Measurements from ENCODE around the gene PIPOX.

Gene PIPOX

DNA sequence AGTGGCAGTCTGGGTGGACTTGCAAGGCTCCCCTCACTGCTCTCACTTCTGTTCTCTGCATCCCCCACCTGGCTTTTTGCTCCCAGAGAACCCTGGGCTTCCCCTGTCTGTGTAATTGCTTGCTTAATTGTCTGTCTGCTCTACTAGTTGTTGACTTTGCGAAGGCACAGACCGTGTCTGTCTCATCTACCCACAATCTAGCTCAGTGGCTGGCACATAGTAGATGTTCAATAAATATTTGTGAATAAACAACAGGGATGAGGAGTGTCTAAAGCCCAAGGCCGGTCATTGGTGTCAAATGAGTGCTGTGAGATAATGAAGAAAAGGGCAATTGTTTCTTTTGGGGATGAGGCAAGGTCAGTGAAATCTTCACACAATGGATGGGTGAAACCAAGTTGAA, 34.4 kb upstream of the PIPOX start:
- TF ChIP-seq, protein P1, sequence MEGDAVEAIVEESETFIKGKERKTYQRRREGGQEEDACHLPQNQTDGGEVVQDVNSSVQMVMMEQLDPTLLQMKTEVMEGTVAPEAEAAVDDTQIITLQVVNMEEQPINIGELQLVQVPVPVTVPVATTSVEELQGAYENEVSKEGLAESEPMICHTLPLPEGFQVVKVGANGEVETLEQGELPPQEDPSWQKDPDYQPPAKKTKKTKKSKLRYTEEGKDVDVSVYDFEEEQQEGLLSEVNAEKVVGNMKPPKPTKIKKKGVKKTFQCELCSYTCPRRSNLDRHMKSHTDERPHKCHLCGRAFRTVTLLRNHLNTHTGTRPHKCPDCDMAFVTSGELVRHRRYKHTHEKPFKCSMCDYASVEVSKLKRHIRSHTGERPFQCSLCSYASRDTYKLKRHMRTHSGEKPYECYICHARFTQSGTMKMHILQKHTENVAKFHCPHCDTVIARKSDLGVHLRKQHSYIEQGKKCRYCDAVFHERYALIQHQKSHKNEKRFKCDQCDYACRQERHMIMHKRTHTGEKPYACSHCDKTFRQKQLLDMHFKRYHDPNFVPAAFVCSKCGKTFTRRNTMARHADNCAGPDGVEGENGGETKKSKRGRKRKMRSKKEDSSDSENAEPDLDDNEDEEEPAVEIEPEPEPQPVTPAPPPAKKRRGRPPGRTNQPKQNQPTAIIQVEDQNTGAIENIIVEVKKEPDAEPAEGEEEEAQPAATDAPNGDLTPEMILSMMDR (IDR thresholded peaks at IDR 0.05; ENCODE audit: low read depth, low read length), result no peak
- no peak for DNase-seq (ENCODE audit: low read depth in 2 of 2)
- no peak overlapping the region for H3K4me3 ChIP-seq (replicated peaks in 1 of 2; ENCODE audit: low read depth in 2 of 2, low read length in 2 of 2)

DNA sequence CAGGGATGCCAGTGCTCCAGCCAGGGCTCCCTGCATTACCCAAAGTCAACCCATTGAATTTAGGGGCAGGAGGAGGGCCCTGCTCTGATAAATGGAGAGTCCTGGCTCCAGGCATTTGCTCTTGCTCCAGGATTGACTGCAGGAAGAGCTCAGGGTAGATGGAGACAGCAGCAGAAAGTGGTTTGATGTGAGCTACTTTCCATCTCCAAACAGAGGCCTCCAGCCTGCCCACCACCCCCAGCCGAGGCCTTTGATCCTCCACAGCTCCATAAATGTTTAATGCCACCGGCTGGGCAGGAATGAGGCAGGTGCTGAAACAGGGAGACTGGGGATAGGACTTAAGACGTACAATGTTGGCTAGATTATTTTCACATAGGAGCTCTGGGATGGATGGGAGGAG, 32.8 kb upstream of the PIPOX start:
- DNase-seq (ENCODE audit: low read depth in 2 of 2), result no peak
- TF ChIP-seq, protein P1 (IDR thresholded peaks at IDR 0.05; ENCODE audit: low read depth, low read length), result no peak
- no peak overlapping the region for H3K4me3 ChIP-seq (replicated peaks in 1 of 2; ENCODE audit: low read depth in 2 of 2, low read length in 2 of 2)

DNA sequence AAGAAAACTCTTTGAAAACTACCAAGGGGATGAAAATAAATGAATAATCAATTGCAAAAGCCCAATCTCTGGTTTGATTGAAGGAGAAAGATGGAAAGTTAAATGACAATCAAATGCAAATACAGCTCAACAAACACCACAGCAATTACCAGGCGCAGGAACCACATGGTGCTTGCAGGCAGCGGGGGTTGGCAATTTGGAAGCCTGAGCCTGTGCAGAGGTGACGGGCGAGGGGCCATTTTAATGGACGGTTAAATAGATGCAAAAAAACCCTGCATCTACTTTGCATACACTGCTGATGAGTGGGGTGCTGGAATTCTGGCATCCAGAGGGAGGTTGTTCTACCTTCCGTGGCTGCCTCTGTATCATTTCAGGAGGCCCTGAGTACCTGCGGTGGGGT, 32.4 kb upstream of the PIPOX start:
- H3K4me3 ChIP-seq (replicated peaks in 1 of 2; ENCODE audit: low read depth in 2 of 2, low read length in 2 of 2), result no peak overlapping the region
- no peak for DNase-seq (ENCODE audit: low read depth in 2 of 2)
- TF ChIP-seq, protein P1 (IDR thresholded peaks at IDR 0.05; ENCODE audit: low read depth, low read length), result no peak

DNA sequence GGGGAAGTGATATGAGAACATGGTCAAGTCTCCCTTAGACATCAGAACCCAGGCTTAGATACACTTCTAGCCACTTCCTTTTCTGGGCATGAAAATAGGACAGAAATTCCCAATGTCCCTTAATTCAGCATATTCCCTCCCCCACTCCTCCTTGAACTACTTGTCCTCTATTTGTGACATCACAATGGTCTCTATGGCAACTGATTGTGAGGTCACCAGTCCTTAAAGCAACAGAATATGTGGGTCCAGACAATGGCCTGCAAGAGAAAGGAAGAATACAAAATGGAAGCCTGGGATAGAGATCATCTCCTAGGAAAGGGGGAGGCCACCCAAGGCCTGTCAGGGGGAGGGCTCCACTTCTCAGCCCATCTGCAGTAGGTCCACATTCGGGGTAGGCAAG, 30.4 kb upstream of the PIPOX start:
- TF ChIP-seq, protein P1 (IDR thresholded peaks at IDR 0.05; ENCODE audit: low read depth, low read length), result no peak
- peak; percentile 5 to 11 for DNase-seq (ENCODE audit: low read depth in 2 of 2)
- H3K4me3 ChIP-seq (replicated peaks in 1 of 2; ENCODE audit: low read depth in 2 of 2, low read length in 2 of 2), result no peak overlapping the region

DNA sequence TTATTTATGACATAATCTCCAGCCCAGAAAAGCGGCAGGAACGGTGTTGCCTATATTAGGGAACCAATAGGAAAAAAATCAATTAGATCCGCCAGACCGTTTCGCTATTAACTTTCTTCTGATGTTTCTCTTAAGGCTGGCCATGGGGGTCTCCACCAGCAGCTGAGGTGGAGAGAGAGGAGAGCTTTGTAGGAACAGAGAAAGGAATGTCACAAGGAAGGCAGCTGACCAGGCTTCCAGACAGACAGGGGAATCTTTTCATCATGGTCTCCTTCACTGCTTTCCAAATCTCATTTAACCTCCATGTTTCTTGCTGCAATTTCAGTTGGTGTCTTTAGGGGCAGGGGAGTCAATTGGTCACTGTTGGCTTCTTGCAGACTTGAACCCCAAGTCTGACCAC, 28.2 kb upstream of the PIPOX start:
- DNase-seq (ENCODE audit: low read depth in 2 of 2), result no peak
- no peak overlapping the region for H3K4me3 ChIP-seq (replicated peaks in 1 of 2; ENCODE audit: low read depth in 2 of 2, low read length in 2 of 2)
- TF ChIP-seq, protein P1 (IDR thresholded peaks at IDR 0.05; ENCODE audit: low read depth, low read length), result no peak

DNA sequence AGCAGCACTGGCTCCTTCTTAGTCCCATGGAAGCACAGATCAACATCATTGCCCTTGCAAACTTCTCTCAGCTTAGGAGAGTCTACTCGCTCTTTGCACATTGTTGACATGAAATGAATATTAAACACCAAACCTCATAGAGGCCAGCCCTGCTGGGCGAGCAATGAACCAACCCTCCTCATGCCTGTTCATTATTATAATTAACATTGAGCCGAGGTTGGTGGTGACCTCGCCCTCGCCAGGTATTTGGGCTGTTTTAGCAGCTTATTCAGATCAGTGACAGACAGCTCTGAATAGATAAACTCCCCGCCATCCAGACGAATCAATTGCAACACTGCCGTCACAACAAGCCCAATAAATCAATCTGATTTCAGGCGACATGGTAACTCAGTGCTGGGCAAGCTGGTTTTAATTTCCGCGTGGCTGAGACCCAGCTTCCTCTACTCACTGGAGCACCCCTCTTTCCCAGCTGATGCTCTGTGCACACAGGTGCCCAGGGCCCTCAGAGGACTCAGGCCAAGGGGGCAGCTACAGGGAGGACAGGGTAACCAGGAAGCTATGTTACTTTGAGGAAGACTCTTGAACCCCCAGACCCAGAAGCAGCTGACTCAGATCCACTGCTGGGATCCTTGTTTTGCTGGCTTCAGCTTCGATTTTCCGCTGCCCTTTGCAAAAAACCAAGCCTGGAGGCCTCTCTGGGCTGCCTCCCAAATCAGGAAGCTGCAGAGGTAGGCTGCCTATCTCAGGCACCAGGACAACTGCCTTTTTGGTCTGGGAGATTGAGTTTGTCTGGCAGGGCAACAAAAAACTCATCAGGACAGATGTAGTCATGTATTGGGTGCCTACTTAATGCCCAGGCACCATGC, 26.4 kb upstream of the PIPOX start:
- H3K4me3 ChIP-seq (replicated peaks in 1 of 2; ENCODE audit: low read depth in 2 of 2, low read length in 2 of 2), result no peak overlapping the region
- TF ChIP-seq, protein P1 (IDR thresholded peaks at IDR 0.05; ENCODE audit: low read depth, low read length), result no peak
- DNase-seq (ENCODE audit: low read depth in 2 of 2), result no peak

Data from cardiac fibroblast (primary cell).